Esophagus muscularis mucosa (tissue), 4 donors: Measurements from ENCODE around the gene C7orf25. TPM values are rescaled to one million over a fixed set of nuclear protein-coding genes. Genes with fewer than 3 reads are reported as not detected.

Experiments
- DNase-seq: peaks from one replicate; pipeline ENCODE4 v3.0.0-alpha.2; 2017; ENCODE audit errors: extremely low spot score
- H3K27ac ChIP-seq, 4 donors: fragments of 200-600 bp; sonication (generic); replicated peaks in 1 of 4; 1 replicate in 3 of 4; 2 replicates in 1 of 4; pipeline ENCODE4 v1.5.1; 2016 to 2019; ENCODE audit warnings: mild to moderate bottlenecking in 1 of 4
- H3K27me3 ChIP-seq, 4 donors: fragments of 200-600 bp; sonication (generic); one replicate each; pipeline versions ENCODE4 v1.5.1 to v1.6.0; 2016 to 2019
- H3K36me3 ChIP-seq, 4 donors: fragments of 200-600 bp; sonication (generic); one replicate each; pipeline ENCODE4 v1.5.1; 2016 to 2019
- H3K4me1 ChIP-seq, 4 donors: fragments of 200-600 bp; sonication (generic); one replicate each; pipeline ENCODE4 v1.5.1; 2016 to 2019
- H3K4me3 ChIP-seq, 4 donors: fragments of 200-600 bp; sonication (generic); 1 replicate in 2 of 4; 2 replicates in 2 of 4; pipeline ENCODE4 v1.5.1; 2016 to 2019; ENCODE audit warnings: mild to moderate bottlenecking in 4 of 4, moderate library complexity in 1 of 4
- H3K9me3 ChIP-seq, 4 donors: fragments of 200-600 bp; sonication (generic); 1 replicate in 3 of 4; 2 replicates in 1 of 4; pipeline ENCODE4 v1.5.1; 2016 to 2019
- EP300 ChIP-seq: sonication (generic); formaldehyde crosslinking; IDR thresholded peaks from one replicate; pipeline ENCODE4 v1.6.1; 2017; ENCODE audit warnings: antibody characterized with exemption
- POLR2A ChIP-seq: fragments of 450-650 bp; IDR thresholded peaks from one replicate; pipeline ENCODE4 v1.6.1; 2017; ENCODE audit warnings: antibody characterized with exemption, moderate library complexity, mild to moderate bottlenecking, low read depth
- POLR2AphosphoS5 ChIP-seq, 2 donors: sonication (generic); formaldehyde crosslinking; IDR thresholded peaks; one replicate each; pipeline ENCODE4 v1.6.1; 2017; ENCODE audit warnings: antibody characterized with exemption in 2 of 2
- WGBS: methylation state at CpG from one replicate; pipeline ENCODE4 v1.1.5; 2018; 5-methylcytosine and 5-hydroxymethylcytosine counted together
- intact Hi-C: fragments of 100-400 bp; cut with DNase I; formaldehyde crosslinking; loops from one replicate; pipeline ENCODE4 v1.15.1; 2023
- total RNA-seq, 4 donors: library from RNA; depleted of rRNA; stranded (reverse); fragments of >200 nt; gene quantifications; one replicate each; pipeline versions ENCODE4 v1.1.0 to v1.2.1, GENCODE V29; 2016
- TF ChIP-seq, protein P1 (sequence below), 3 experiments: fragments of 200-600 bp in 2 of 3; fragments of 450-650 bp in 1 of 3; sonication (generic) in 2 of 3; IDR thresholded peaks; one replicate each; pipeline ENCODE4 v1.5.1; 2017 to 2019; ENCODE audit warnings: antibody characterized with exemption in 3 of 3, mild to moderate bottlenecking in 2 of 3, moderate library complexity in 1 of 3

C7orf25 gene
- total RNA-seq, 4 donors from 2014 or later = 4.6 to 13.0 (median 11.7) TPM

DNA sequence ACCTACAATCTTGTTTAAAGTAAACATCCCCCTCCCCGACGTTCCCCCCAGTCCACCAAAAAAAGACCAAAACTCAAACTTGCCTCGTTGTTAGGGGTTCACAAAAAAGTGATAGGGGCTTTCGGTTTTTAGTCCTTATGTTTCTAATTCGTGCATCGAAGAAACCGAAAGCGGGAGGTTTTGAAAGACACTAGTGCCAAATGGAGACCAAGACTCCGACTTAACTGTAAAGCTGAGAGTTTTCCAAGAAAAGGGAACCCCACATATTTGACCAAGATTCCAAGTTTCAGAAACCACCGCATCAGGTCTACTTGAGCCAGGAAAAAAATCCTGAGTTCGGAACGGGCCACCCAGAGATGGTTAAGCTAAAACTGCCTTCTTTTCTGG is 19.6 kb upstream of the C7orf25 start:
- H3K4me3 ChIP-seq = peak overlapping the region; percentile 68 to 88 (median 71)
- H3K36me3 ChIP-seq = peaks cover 15 to 26% (median 19%) of the 10 kb centered on the region in 4 donors
- H3K4me1 ChIP-seq = peaks cover 46 to 63% (median 54%) of the 10 kb centered on the region in 4 donors
- TF ChIP-seq POLR2A (no peak), EP300 (no peak), POLR2AphosphoS5 (IDR thresholded peaks at IDR 0.05) (no peak)
- TF ChIP-seq, protein P1, sequence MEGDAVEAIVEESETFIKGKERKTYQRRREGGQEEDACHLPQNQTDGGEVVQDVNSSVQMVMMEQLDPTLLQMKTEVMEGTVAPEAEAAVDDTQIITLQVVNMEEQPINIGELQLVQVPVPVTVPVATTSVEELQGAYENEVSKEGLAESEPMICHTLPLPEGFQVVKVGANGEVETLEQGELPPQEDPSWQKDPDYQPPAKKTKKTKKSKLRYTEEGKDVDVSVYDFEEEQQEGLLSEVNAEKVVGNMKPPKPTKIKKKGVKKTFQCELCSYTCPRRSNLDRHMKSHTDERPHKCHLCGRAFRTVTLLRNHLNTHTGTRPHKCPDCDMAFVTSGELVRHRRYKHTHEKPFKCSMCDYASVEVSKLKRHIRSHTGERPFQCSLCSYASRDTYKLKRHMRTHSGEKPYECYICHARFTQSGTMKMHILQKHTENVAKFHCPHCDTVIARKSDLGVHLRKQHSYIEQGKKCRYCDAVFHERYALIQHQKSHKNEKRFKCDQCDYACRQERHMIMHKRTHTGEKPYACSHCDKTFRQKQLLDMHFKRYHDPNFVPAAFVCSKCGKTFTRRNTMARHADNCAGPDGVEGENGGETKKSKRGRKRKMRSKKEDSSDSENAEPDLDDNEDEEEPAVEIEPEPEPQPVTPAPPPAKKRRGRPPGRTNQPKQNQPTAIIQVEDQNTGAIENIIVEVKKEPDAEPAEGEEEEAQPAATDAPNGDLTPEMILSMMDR (IDR thresholded peaks at IDR 0.05) = no peak
- H3K27me3 ChIP-seq = no peaks in the 10 kb centered on the region
- 0% methylated on average over 12 of the region's 12 CpGs for WGBS
- DNase-seq = no peak
- peak overlapping the region; percentile 78 to 90 (median 83) for H3K27ac ChIP-seq
- no peaks in the 10 kb centered on the region for H3K9me3 ChIP-seq
- intact Hi-C loops = loop anchor here (10.0 kb wide), 1 partner anchor 793 kb away; the partner anchor contains the start of gene COA1

GRCh38 chr7:42930889-42931288 is 19.0 kb upstream of the C7orf25 start:
- TF ChIP-seq EP300 (no peak), POLR2AphosphoS5 (IDR thresholded peaks at IDR 0.05) (no peak), POLR2A (no peak)
- TF ChIP-seq, protein P1 (IDR thresholded peaks at IDR 0.05) = no peak
- Histone ChIP-seq H3K27me3 (no peaks in the 10 kb centered on the region), H3K9me3 (no peaks in the 10 kb centered on the region), H3K4me1 (peaks cover 46 to 63% (median 54%) of the 10 kb centered on the region in 4 donors), H3K4me3 (peak overlapping the region; percentile 68 to 88 (median 71)), H3K27ac (no peak overlapping the region), H3K36me3 (peaks cover 14 to 26% (median 19%) of the 10 kb centered on the region in 4 donors)
- 14% methylated on average over 5 of the region's 5 CpGs for WGBS
- DNase-seq = no peak
- intact Hi-C loops = loop anchor here (10.0 kb wide), 1 partner anchor 794 kb away; the partner anchor contains the start of gene COA1

DNA sequence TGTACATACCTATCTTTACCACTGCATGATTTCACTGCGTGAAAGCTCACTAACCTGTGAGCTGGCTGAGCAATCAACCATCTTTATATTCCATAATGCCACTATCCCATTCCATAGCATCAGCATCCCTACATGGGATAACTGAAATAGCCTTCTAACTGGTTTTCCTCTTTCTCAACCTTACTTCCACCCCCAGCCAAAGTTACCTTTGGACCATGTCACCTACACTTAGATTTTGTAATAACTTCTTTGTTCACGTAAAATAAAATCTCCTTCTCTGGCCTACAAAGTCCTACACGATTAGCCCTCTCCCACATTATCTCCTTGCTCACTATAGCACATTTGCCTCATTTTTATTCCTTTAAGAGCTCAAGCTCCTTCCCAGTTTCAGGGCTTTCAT is 17.6 kb upstream of the C7orf25 start:
- Histone ChIP-seq H3K27me3 (no peaks in the 10 kb centered on the region), H3K9me3 (no peaks in the 10 kb centered on the region), H3K4me1 (peaks cover 44 to 55% (median 48%) of the 10 kb centered on the region in 4 donors), H3K4me3 (no peak overlapping the region), H3K27ac (no peak overlapping the region), H3K36me3 (peaks cover 8 to 29% (median 20%) of the 10 kb centered on the region in 4 donors)
- WGBS = 76% methylated on average over 3 of the region's 3 CpGs
- DNase-seq = no peak
- TF ChIP-seq POLR2AphosphoS5 (IDR thresholded peaks at IDR 0.05) = no peak
- TF ChIP-seq POLR2A = no peak
- TF ChIP-seq EP300 = no peak
- TF ChIP-seq, protein P1 (IDR thresholded peaks at IDR 0.05) = no peak
- intact Hi-C loops = no loop called here

DNA sequence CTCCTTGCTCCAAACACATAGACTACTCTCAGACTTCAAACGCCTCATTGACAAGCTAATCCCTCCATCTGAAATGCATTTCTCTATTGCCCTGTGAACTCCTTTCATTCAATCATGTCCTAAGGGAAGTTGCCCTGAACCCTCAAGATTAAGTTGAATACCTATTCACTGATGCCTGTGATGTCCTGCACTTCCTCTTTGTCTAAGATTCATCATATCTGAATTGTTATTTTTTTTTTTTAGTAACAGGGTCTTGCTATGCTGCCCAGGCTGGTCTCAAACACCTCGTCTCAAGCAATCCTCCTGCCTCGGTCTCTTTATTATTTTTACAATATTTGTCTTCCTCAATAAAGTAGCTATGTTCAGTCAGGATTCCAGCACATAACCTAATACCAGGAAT is 16.9 kb upstream of the C7orf25 start:
- intact Hi-C loops = no loop called here
- DNase-seq = no peak
- TF ChIP-seq POLR2AphosphoS5 (IDR thresholded peaks at IDR 0.05) (no peak), POLR2A (no peak), EP300 (no peak)
- TF ChIP-seq, protein P1 (IDR thresholded peaks at IDR 0.05) = no peak
- Histone ChIP-seq H3K27ac (no peak overlapping the region), H3K9me3 (no peaks in the 10 kb centered on the region), H3K27me3 (no peaks in the 10 kb centered on the region), H3K4me1 (peaks cover 38 to 48% (median 42%) of the 10 kb centered on the region in 4 donors), H3K36me3 (peaks cover 8 to 36% (median 24%) of the 10 kb centered on the region in 4 donors), H3K4me3 (no peak overlapping the region)
- whole genome bisulfite sequencing = 77% methylated on average over 3 of the region's 3 CpGs

DNA sequence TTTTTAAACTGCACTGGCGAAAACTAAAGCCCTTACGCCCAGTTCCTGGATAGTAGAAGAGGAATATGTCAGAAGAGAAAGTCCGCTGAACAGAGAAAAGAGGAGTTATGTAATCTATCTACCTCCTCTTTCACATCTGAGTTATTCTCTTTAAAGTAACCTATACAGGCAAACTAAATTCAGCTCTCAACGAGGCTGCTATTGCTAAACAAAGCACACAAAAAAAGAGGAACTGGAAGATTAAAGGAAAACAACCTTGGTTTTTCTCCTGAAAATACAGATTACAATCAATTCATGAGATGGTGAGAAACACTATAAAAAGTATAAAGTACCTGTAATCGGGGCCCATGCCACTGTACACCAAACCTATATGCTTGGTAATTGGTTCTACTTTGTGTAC is 14.3 kb upstream of the C7orf25 start:
- Histone ChIP-seq H3K36me3 (peaks cover 14 to 62% (median 44%) of the 10 kb centered on the region in 4 donors), H3K4me3 (no peak overlapping the region), H3K27ac (no peak overlapping the region), H3K9me3 (no peaks in the 10 kb centered on the region), H3K27me3 (no peaks in the 10 kb centered on the region), H3K4me1 (peaks cover 31 to 37% (median 33%) of the 10 kb centered on the region in 4 donors)
- intact Hi-C loops = no loop called here
- TF ChIP-seq POLR2AphosphoS5 (IDR thresholded peaks at IDR 0.05) = no peak
- TF ChIP-seq, protein P1 (IDR thresholded peaks at IDR 0.05) = no peak
- no peak for TF ChIP-seq EP300
- TF ChIP-seq POLR2A = no peak
- no peak for DNase-seq
- 80% methylated on average over 5 of the region's 5 CpGs for WGBS
